ENCODE data around the gene SRGAP3.
A peak's percentile ranks its signal among the peaks of the same experiment; 100 is the strongest.

The SRGAP3 gene

GRCh38 chr3:9208605-9209152, 40.8 kb downstream of the SRGAP3 start:
- no peak for DNase-seq (ENCODE audit: low spot score)
- no peak for TF ChIP-seq CTCF (IDR thresholded peaks at IDR 0.05; ENCODE audit: extremely low read depth, missing control alignments)

GRCh38 chr3:9207116-9207763, 42.2 kb downstream of the SRGAP3 start:
- no peak for TF ChIP-seq CTCF (IDR thresholded peaks at IDR 0.05; ENCODE audit: extremely low read depth, missing control alignments)
- no peak for DNase-seq (ENCODE audit: low spot score)

GRCh38 chr3:9206287-9206686, 43.2 kb downstream of the SRGAP3 start:
- DNase-seq (ENCODE audit: low spot score), result no peak
- TF ChIP-seq CTCF (IDR thresholded peaks at IDR 0.05; ENCODE audit: extremely low read depth, missing control alignments), result no peak

- DNase-seq (ENCODE audit: low spot score), result peak; percentile 15
Observed at GRCh38 chr3:9205345-9206143, 43.9 kb downstream of the SRGAP3 start.

GRCh38 chr3:9204253-9204992, 45.0 kb downstream of the SRGAP3 start:
- no peak for DNase-seq (ENCODE audit: low spot score)
- no peak for TF ChIP-seq CTCF (IDR thresholded peaks at IDR 0.05; ENCODE audit: extremely low read depth, missing control alignments)

More at GRCh38 chr3:9205345-9206143, 43.9 kb downstream of the SRGAP3 start:
- no peak for TF ChIP-seq CTCF (IDR thresholded peaks at IDR 0.05; ENCODE audit: extremely low read depth, missing control alignments)

GRCh38 chr3:9203317-9203716, 46.1 kb downstream of the SRGAP3 start:
- TF ChIP-seq CTCF (IDR thresholded peaks at IDR 0.05; ENCODE audit: extremely low read depth, missing control alignments), result no peak
- no peak for DNase-seq (ENCODE audit: low spot score)
